Smooth muscle cell (in vitro differentiated cells): ENCODE results near the gene AARS1. TPM values are rescaled to one million over a fixed set of nuclear protein-coding genes. Genes with fewer than 3 reads are reported as not detected.
A peak's percentile ranks its signal among the peaks of the same experiment; 100 is the strongest.

Source experiments
- DNase-seq: peaks from one replicate; lab custom pipeline; 2025; ENCODE audit not compliant: unreplicated experiment; lab: John Stamatoyannopoulos, UW
- H2AFZ ChIP-seq: fragments of 200-600 bp; sonication (generic); 2 replicates; pipeline ENCODE4 v1.6.0; 2016; ENCODE audit warnings: antibody characterized with exemption, low read depth, mild to moderate bottlenecking
- H3F3A ChIP-seq: fragments of 200-600 bp; sonication (generic); 2 replicates; pipeline ENCODE4 v1.6.0; 2017; ENCODE audit warnings: antibody characterized with exemption, low read depth
- H3K27ac ChIP-seq: fragments of 200-600 bp; sonication (generic); 2 replicates; pipeline ENCODE4 v1.5.1; 2016; ENCODE audit warnings: low read depth, mild to moderate bottlenecking
- H3K27me3 ChIP-seq: fragments of 200-600 bp; sonication (generic); 2 replicates; pipeline ENCODE4 v1.6.1; 2016; ENCODE audit warnings: low read depth, mild to moderate bottlenecking
- H3K36me3 ChIP-seq: fragments of 200-600 bp; sonication (generic); 2 replicates; pipeline ENCODE4 v1.5.1; 2016; ENCODE audit warnings: low read depth
- H3K4me1 ChIP-seq: fragments of 200-600 bp; sonication (generic); 2 replicates; pipeline ENCODE4 v1.5.1; 2016; ENCODE audit warnings: low read depth
- H3K4me2 ChIP-seq: fragments of 200-600 bp; sonication (generic); 2 replicates; pipeline ENCODE4 v1.6.0; 2016; ENCODE audit warnings: mild to moderate bottlenecking
- H3K4me3 ChIP-seq: fragments of 200-600 bp; sonication (generic); 2 replicates; pipeline ENCODE4 v1.5.1; 2016; ENCODE audit warnings: mild to moderate bottlenecking
- H3K79me2 ChIP-seq: fragments of 200-600 bp; sonication (generic); 2 replicates; pipeline ENCODE4 v1.6.0; 2016; ENCODE audit warnings: low read depth, mild to moderate bottlenecking
- H3K9ac ChIP-seq: fragments of 200-600 bp; sonication (generic); 2 replicates; pipeline ENCODE4 v1.6.0; 2016; ENCODE audit warnings: low read depth
- H3K9me3 ChIP-seq: fragments of 200-600 bp; sonication (generic); replicated peaks from 2 replicates; pipeline ENCODE4 v1.5.1; 2016; ENCODE audit warnings: low read depth
- H4K20me1 ChIP-seq: fragments of 200-600 bp; sonication (generic); 2 replicates; pipeline ENCODE4 v1.6.0; 2016; ENCODE audit warnings: low read depth
- WGBS: methylation state at CpG from one replicate; pipeline ENCODE4 v1.1.7; 2016; ENCODE audit warnings: low lambda C conversion rate; 5-methylcytosine and 5-hydroxymethylcytosine counted together
- polyA plus RNA-seq: library from polyadenylated mRNA; unstranded; fragments of >200 nt; fragmentation: Nextera tagmentation; extraction: Ambion mirVana; gene quantifications from 2 replicates; pipeline ENCODE4 v1.2.1, GENCODE V29; 2016
- total RNA-seq: library from RNA; depleted of rRNA; stranded (reverse); fragments of >200 nt; gene quantifications from 2 replicates; pipeline ENCODE4 v1.2.3, GENCODE V29; 2014
- TF ChIP-seq, protein P1 (sequence below): fragments of 200-600 bp; sonication (generic); IDR thresholded peaks from 2 replicates; pipeline ENCODE4 v1.5.1; 2017; ENCODE audit warnings: borderline replicate concordance, mild to moderate bottlenecking, antibody characterized with exemption; ENCODE audit not compliant: insufficient read depth, poor library complexity, severe bottlenecking

The AARS1 gene
- total and polyA plus RNA-seq, 2 experiments from 2014 or later = 67.0 to 92.4 TPM

DNA sequence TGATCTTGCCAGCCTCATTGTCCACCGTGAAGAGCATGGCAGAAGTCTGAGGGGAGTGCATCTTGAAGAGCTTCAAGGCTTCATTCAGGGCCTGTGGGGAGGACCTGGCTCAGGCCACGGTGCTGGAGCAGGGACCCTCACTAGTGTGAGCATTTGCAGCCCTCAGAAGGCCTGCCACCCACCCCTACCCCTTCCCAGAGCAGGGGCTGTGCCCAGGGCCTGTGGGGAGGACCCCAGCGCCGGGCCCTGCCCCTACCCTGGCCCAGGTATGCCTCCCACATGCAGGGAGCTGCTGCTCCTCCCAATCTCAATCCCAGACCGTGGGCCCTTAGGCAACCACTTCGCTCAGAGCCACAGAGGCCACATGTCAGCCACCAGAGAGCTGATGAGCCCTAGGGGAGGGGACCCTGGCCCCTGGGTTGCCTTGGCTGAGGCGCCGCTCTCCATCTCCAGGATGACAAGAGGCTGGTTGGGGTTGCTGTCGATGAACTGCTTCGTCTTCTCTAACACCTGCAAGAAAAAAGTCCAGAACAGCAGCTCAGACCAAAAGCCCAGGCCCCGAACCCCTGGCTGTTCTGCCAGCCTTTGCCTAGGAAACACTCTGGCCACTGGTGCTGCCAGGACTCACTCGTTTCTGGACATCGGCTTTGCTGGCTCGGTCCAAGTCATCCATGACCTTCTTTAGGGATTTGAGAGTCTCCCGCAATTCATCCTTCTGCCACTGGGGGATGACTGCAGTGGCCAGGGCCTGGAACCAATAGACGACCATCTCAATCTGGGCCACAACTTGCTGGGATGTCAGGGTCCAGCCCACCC is 35.8 kb downstream of the AARS1 start:
- Histone ChIP-seq H3K9me3 (no peaks in the 10 kb centered on the region), H3K4me1 (peaks cover 10% of the 10 kb centered on the region), H3K79me2 (peaks cover 20% of the 10 kb centered on the region), H3F3A (peaks cover 43% of the 10 kb centered on the region), H3K4me3 (no peak overlapping the region), H3K27ac (no peak overlapping the region), H4K20me1 (peaks cover 49% of the 10 kb centered on the region), H3K9ac (no peak overlapping the region), H3K36me3 (no peaks in the 10 kb centered on the region), H3K4me2 (no peak overlapping the region), H2AFZ (no peak overlapping the region), H3K27me3 (no peaks in the 10 kb centered on the region)
- no peak for DNase-seq
- WGBS = 94% methylated on average over 16 of the region's 16 CpGs
- TF ChIP-seq, protein P1, sequence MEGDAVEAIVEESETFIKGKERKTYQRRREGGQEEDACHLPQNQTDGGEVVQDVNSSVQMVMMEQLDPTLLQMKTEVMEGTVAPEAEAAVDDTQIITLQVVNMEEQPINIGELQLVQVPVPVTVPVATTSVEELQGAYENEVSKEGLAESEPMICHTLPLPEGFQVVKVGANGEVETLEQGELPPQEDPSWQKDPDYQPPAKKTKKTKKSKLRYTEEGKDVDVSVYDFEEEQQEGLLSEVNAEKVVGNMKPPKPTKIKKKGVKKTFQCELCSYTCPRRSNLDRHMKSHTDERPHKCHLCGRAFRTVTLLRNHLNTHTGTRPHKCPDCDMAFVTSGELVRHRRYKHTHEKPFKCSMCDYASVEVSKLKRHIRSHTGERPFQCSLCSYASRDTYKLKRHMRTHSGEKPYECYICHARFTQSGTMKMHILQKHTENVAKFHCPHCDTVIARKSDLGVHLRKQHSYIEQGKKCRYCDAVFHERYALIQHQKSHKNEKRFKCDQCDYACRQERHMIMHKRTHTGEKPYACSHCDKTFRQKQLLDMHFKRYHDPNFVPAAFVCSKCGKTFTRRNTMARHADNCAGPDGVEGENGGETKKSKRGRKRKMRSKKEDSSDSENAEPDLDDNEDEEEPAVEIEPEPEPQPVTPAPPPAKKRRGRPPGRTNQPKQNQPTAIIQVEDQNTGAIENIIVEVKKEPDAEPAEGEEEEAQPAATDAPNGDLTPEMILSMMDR = peak; percentile 47

DNA sequence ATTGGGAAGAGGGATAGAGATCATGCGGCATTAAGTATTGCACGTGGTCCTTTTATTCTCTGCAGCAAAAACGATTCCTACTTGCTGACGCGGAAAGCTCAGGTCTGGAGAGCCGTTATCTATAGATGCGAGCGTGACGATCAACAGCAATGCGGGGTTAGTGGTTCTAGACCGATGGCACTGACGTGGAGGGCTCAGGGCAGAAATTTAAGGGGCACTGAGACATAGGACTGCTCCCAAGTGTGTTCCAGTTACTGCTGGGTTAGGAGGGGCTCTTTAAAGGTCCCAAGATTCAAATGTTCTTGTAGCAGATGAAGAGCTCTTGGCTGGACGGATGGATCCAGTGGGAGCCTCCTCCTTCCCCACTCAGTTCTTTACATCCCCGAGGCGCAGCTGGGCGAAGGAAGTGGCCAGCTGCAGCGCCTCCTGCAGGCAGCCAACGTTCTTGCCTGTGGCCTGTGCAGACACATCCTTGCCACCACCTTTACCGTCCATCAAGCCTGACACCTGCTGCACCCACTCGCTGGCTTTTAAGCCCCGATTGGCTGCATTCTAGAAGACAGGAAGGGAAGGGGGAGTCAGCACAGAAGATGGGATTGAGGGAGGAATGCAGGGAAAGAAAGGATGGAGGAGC is 36.8 kb downstream of the AARS1 start:
- no peak for DNase-seq
- peaks cover 39% of the 10 kb centered on the region for H3F3A ChIP-seq
- TF ChIP-seq, protein P1 = peak; percentile 47
- H3K27me3 ChIP-seq = no peaks in the 10 kb centered on the region
- no peak overlapping the region for H3K4me2 ChIP-seq
- no peak overlapping the region for H2AFZ ChIP-seq
- H3K9me3 ChIP-seq = no peaks in the 10 kb centered on the region
- no peak overlapping the region for H3K4me3 ChIP-seq
- H3K36me3 ChIP-seq = no peaks in the 10 kb centered on the region
- peaks cover 21% of the 10 kb centered on the region for H3K79me2 ChIP-seq
- H3K4me1 ChIP-seq = peaks cover 10% of the 10 kb centered on the region
- H3K27ac ChIP-seq = no peak overlapping the region
- no peak overlapping the region for H3K9ac ChIP-seq
- WGBS = 85% methylated on average over 21 of the region's 21 CpGs
- peaks cover 59% of the 10 kb centered on the region for H4K20me1 ChIP-seq

DNA sequence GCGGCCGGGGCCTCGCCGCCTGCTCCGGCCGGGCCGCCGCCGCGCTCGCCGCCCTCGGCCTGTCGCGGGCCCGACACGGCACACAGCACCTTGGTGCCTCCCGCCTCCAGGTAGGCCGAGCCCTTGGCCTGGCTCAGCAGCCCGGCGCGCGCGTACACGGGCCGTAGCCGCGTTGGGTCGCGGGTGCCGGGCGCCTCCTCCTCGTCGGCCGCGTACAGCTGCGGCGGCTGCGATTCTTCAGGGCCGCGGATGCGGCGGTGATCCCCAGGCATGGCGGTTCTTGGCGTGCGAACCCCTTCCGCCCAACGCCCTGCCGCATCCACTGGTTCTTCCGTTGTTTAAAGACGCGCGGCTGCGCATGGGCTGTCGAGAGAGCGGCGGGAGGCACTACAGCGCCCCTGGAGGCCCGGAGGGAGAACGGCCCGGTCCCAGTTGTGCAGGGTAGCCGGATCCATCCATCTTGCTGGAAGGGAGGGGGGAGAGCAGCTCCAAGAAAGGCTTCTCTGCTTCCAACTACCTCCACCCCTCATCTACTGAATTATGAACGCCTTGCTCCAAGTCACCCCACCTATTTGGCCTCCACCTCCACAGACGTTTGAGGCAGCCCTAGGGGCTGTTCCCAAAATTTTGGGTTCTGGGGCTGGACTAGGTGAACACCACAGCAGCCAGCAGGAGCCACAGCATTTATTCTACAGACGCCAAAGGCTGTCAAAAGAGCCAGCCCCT is 37.5 kb downstream of the AARS1 start, which contains the start of gene EXOSC6:
EXOSC6 (minus strand) TSS at position 312 of the 726 bp plus-strand sequence; CDS start at position 272, 40 bp downstream.
- H2AFZ ChIP-seq = no peak within 1 kb of the TSS
- peak; percentile 73 for DNase-seq
- peaks cover 10% of the 10 kb centered on the region for H3K4me1 ChIP-seq
- H3K9ac ChIP-seq = peak within 1 kb of the TSS; percentile 75
- no peaks in the 10 kb centered on the region for H3K9me3 ChIP-seq
- H3K79me2 ChIP-seq = peaks cover 25% of the 10 kb centered on the region
- no peaks in the 10 kb centered on the region for H3K27me3 ChIP-seq
- TF ChIP-seq, protein P1 = peak; percentile 61
- peaks cover 37% of the 10 kb centered on the region for H3F3A ChIP-seq
- peak within 1 kb of the TSS; percentile 95 for H3K4me3 ChIP-seq
- no peaks in the 10 kb centered on the region for H3K36me3 ChIP-seq
- 3% methylated on average over 64 of the region's 65 CpGs for WGBS
- peaks cover 57% of the 10 kb centered on the region for H4K20me1 ChIP-seq
- H3K27ac ChIP-seq = peak within 1 kb of the TSS; percentile 83
- peak within 1 kb of the TSS; percentile 98 for H3K4me2 ChIP-seq
